CD4-positive, alpha-beta T cell (primary cell): ENCODE results near the gene FAM13C. TPM values are rescaled to one million over a fixed set of nuclear protein-coding genes. Genes with fewer than 3 reads are reported as not detected.

Experiments
- ATAC-seq: fragments of 200-7000 bp; cut with Tn5 transposase; one replicate; pipeline ENCODE4 v1.10.0; 2022; ENCODE audit warnings: mild to moderate bottlenecking; ENCODE audit not compliant: poor library complexity
- CTCF ChIA-PET: fragments of 350-600 bp; sonication (Branson Sonifier 250); formaldehyde crosslinking; loops from one replicate; lab custom pipeline; 2021; ENCODE audit warnings: antibody characterized with exemption, inconsistent platforms; lab: Charles Lee
- POLR2A ChIA-PET: fragments of 350-600 bp; sonication (Branson Sonifier 250); formaldehyde crosslinking; loops from one replicate; lab custom pipeline; 2021; ENCODE audit warnings: antibody characterized with exemption, inconsistent platforms; lab: Charles Lee
- DNase-seq, 14 experiments: peaks; one replicate each; pipeline ENCODE4 v3.0.0-alpha.2; 2013 to 2020; ENCODE audit warnings: mixed read lengths in 2 of 14
- H3K27ac ChIP-seq, 2 donors: one replicate each; pipeline versions ENCODE4 v1.5.1 to v1.7.0; 2013; ENCODE audit warnings: low read length in 2 of 2, low read depth in 1 of 2, mild to moderate bottlenecking in 1 of 2
- H3K27me3 ChIP-seq, 2 experiments: 1 replicate in 1 of 2; 2 replicates in 1 of 2; pipeline versions ENCODE4 v1.6.1 to v1.7.0; 2013; ENCODE audit warnings: low read length in 2 of 2, control low read depth in 1 of 2, mild to moderate bottlenecking in 1 of 2, moderate library complexity in 1 of 2; ENCODE audit not compliant: insufficient read depth in 2 of 2, control insufficient read depth in 1 of 2
- H3K36me3 ChIP-seq: one replicate; pipeline ENCODE4 v1.6.1; 2013; ENCODE audit warnings: low read length, control low read depth; ENCODE audit not compliant: insufficient read depth
- H3K4me1 ChIP-seq: one replicate; pipeline ENCODE4 v1.6.1; 2013; ENCODE audit warnings: low read length, control low read depth; ENCODE audit not compliant: insufficient read depth
- H3K4me3 ChIP-seq: one replicate; pipeline ENCODE4 v1.5.1; 2013; ENCODE audit warnings: mild to moderate bottlenecking, low read length, moderate library complexity
- H3K9me3 ChIP-seq, 2 experiments: 1 replicate in 1 of 2; 2 replicates in 1 of 2; pipeline versions ENCODE4 v1.6.1 to v1.7.0; 2013; ENCODE audit warnings: low read length in 2 of 2, mild to moderate bottlenecking in 2 of 2, control low read depth in 1 of 2, moderate library complexity in 1 of 2; ENCODE audit not compliant: control insufficient read depth in 1 of 2, insufficient read depth in 1 of 2
- H3K27ac Mint-ChIP-seq: one replicate; pipeline ENCODE4 v1.8.0; 2020; ENCODE audit warnings: mixed read lengths
- H3K27me3 Mint-ChIP-seq: one replicate; pipeline ENCODE4 v1.8.0; 2021; ENCODE audit warnings: mixed read lengths
- H3K36me3 Mint-ChIP-seq: one replicate; pipeline ENCODE4 v1.8.0; 2021; ENCODE audit warnings: low read depth, mixed read lengths
- H3K4me1 Mint-ChIP-seq: one replicate; pipeline ENCODE4 v1.8.0; 2021; ENCODE audit warnings: low read depth, mixed read lengths
- H3K4me3 Mint-ChIP-seq: one replicate; pipeline ENCODE4 v1.8.0; 2020; ENCODE audit warnings: mild to moderate bottlenecking, mixed read lengths
- H3K9me3 Mint-ChIP-seq: one replicate; pipeline ENCODE4 v1.8.0; 2020; ENCODE audit warnings: mixed read lengths
- intact Hi-C, 2 experiments: fragments of 100-400 bp; cut with DNase I in 1 of 2; cut with micrococcal nuclease in 1 of 2; formaldehyde crosslinking; loops; one replicate each; pipeline versions ENCODE4 v1.15.1 to v1.9.0; 2023 to 2025; cut with DNase I, micrococcal nuclease
- total RNA-seq, 174 experiments: library from RNA in 2 of 174; stranded (reverse) in 2 of 174; gene quantifications; one replicate each; pipeline ENCODE4 v1.2.3 and lab custom pipeline; 2021 to 2026
- TF ChIP-seq, protein P1 (sequence below): fragments of 200-600 bp; IDR thresholded peaks from one replicate; pipeline ENCODE4 v1.8.0; 2022; ENCODE audit warnings: antibody characterized with exemption, mild to moderate bottlenecking

The FAM13C gene
- total RNA-seq, 2 experiments from 2014 or later, result not detected

DNA sequence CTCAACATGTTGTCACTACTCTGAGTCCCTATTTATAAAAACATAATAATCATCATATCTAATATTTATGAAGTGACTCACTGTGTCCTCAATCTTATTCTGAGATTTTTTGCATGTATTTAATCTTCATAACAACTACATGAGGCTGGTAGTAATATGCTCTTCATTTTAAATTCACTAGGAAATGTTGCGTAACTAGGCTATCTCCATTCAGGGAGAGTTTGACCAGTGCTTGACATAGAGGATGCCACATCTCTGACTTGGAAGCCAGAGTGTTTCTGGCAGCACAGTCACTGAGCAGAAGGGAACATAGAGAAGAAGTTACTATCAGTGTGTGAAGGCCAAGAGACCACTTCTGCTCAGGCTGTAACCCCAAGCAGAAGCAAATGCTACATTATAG, 88.9 kb downstream of the FAM13C start:
- Histone ChIP-seq H3K27ac (no peak overlapping the region), H3K4me1 (no peaks in the 10 kb centered on the region), H3K36me3 (no peaks in the 10 kb centered on the region), H3K4me3 (no peak overlapping the region), H3K27me3 (no peaks in the 10 kb centered on the region), H3K9me3 (no peaks in the 10 kb centered on the region)
- H3K27ac Mint-ChIP-seq, result no peak overlapping the region
- ATAC-seq (no peak), DNase-seq (no peak)
- H3K27me3 Mint-ChIP-seq, result no peaks in the 10 kb centered on the region
- peaks cover 2% of the 10 kb centered on the region for H3K9me3 Mint-ChIP-seq
- ChIA-PET CTCF (no interaction called here), POLR2A (no interaction called here)
- intact Hi-C loops, result no loop called here
- H3K4me3 Mint-ChIP-seq, result no peak overlapping the region
- no peaks in the 10 kb centered on the region for H3K4me1 Mint-ChIP-seq
- TF ChIP-seq, protein P1, sequence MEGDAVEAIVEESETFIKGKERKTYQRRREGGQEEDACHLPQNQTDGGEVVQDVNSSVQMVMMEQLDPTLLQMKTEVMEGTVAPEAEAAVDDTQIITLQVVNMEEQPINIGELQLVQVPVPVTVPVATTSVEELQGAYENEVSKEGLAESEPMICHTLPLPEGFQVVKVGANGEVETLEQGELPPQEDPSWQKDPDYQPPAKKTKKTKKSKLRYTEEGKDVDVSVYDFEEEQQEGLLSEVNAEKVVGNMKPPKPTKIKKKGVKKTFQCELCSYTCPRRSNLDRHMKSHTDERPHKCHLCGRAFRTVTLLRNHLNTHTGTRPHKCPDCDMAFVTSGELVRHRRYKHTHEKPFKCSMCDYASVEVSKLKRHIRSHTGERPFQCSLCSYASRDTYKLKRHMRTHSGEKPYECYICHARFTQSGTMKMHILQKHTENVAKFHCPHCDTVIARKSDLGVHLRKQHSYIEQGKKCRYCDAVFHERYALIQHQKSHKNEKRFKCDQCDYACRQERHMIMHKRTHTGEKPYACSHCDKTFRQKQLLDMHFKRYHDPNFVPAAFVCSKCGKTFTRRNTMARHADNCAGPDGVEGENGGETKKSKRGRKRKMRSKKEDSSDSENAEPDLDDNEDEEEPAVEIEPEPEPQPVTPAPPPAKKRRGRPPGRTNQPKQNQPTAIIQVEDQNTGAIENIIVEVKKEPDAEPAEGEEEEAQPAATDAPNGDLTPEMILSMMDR, result no peak
- no peaks in the 10 kb centered on the region for H3K36me3 Mint-ChIP-seq

DNA sequence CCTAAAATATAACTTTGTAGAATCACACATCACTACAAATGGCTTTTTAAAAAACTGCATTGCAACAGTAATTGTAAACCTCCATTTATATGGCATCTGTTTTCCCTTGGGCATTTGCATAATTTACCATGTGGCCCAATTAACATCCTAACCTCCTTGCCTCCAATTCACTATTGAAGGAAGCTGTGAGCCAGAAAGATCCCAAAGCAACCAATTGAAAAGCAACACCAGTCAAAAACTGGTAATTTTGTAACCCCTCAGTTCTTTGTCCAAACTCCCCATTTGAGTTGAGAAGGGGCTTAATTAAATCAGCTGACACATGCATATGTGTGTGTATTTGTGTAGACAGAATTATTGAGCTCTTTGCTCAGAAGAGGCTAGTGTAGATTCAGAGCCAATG, 90.3 kb downstream of the FAM13C start:
- ATAC-seq, result no peak
- Mint-ChIP-seq H3K27ac (no peak overlapping the region), H3K36me3 (no peaks in the 10 kb centered on the region), H3K9me3 (peaks cover 2% of the 10 kb centered on the region), H3K4me1 (no peaks in the 10 kb centered on the region), H3K4me3 (no peak overlapping the region), H3K27me3 (no peaks in the 10 kb centered on the region)
- no peaks in the 10 kb centered on the region for H3K36me3 ChIP-seq
- no peaks in the 10 kb centered on the region for H3K4me1 ChIP-seq
- no peak overlapping the region for H3K4me3 ChIP-seq
- DNase-seq, result no peak
- TF ChIP-seq, protein P1, result no peak
- H3K27me3 ChIP-seq, result no peaks in the 10 kb centered on the region
- no peaks in the 10 kb centered on the region for H3K9me3 ChIP-seq
- H3K27ac ChIP-seq, result no peak overlapping the region
- CTCF ChIA-PET, result no interaction called here
- POLR2A ChIA-PET, result no interaction called here
- intact Hi-C loops, result no loop called here

DNA sequence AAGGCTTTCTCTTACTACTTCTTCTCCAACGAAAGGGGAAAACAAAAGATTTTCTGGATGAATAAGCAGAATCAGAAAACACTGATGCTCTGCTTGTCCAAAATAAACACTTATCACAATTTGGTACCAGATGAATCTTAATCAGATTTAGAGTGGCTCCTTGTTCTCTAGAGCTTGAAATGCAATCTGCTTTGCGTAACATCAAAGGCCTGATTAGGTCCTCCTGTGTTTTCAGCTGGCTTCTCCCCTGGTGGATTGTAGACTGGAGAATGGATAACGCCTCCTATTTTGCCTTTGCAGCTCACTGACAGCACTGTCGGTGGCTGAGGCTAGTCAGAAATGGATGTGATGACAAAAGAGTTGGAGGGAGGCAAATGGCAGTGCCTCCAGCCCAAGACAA, 91.2 kb downstream of the FAM13C start:
- Histone ChIP-seq H3K36me3 (no peaks in the 10 kb centered on the region), H3K27me3 (no peaks in the 10 kb centered on the region), H3K27ac (no peak overlapping the region), H3K4me1 (no peaks in the 10 kb centered on the region), H3K9me3 (no peaks in the 10 kb centered on the region), H3K4me3 (no peak overlapping the region)
- TF ChIP-seq, protein P1, result no peak
- intact Hi-C loops, result no loop called here
- H3K36me3 Mint-ChIP-seq, result no peaks in the 10 kb centered on the region
- no peaks in the 10 kb centered on the region for H3K4me1 Mint-ChIP-seq
- peaks cover 2% of the 10 kb centered on the region for H3K9me3 Mint-ChIP-seq
- ChIA-PET POLR2A (no interaction called here), CTCF (no interaction called here)
- no peak for DNase-seq
- no peak overlapping the region for H3K4me3 Mint-ChIP-seq
- no peak overlapping the region for H3K27ac Mint-ChIP-seq
- H3K27me3 Mint-ChIP-seq, result no peaks in the 10 kb centered on the region
- ATAC-seq, result no peak
